GM18508 (cell line): ENCODE data around the gene ASIP.
"Not testable (repeated sequence)": the region's sequence is repeated elsewhere in the genome, so short reads cannot be mapped to it uniquely, and the experiment has no call there.

ENCODE experiments used
- ATAC-seq: cut with Tn5 transposase; IDR thresholded peaks from one replicate; pipeline ENCODE4 v1.9.1; 2021; ENCODE audit warnings: moderate number of reproducible peaks; ENCODE audit not compliant: insufficient read depth, unreplicated experiment

ASIP gene, protein sequence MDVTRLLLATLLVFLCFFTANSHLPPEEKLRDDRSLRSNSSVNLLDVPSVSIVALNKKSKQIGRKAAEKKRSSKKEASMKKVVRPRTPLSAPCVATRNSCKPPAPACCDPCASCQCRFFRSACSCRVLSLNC

DNA sequence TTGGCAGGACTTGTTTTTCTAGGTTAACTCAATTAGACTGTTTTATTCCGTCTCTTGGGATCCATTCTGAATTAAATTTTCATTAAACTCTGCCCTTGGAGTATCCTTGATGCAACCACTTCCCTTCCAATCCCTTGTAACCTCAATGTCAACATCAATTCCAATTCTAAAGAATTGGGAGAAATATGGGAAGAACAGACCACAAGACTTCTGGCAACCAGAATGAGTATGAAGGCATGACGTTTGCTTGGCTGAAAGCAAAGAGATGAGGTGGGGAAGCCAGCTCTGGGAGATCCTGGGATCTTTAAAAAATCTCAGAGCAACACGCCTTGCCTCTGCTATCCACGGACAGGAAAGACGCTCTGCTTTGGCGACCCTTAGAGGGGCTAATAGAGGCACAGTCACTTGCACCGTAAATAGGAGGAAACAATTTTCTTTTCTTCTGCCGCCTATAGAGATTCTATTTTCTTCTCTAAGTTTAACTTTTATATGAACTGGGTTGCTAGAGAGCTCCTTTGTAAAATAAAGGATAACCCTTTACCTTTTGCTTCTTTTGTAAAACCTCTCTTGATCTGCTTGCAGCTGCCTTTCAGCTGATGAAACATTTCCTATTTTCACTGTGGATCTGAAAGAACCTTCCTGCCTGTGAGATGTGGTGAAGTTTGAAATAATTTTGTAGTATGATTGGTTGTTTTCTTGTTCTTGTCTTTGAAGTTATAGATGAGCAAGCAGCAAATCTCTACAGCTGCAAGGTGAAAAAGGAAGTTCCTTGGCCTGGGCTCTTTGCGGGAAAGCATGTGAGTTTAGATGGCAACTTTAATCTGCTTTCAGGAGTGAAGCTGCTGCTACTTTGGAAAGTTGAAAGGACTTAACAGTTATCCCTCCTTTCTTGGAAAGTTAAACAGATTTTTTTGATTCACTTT, at the start of gene ASIP:
Gene ASIP, plus strand, starts transcription at position 731 of the 923 bp plus-strand sequence. CDS start 18,952 bp downstream, outside the sequence.
- ATAC-seq = no peak

DNA sequence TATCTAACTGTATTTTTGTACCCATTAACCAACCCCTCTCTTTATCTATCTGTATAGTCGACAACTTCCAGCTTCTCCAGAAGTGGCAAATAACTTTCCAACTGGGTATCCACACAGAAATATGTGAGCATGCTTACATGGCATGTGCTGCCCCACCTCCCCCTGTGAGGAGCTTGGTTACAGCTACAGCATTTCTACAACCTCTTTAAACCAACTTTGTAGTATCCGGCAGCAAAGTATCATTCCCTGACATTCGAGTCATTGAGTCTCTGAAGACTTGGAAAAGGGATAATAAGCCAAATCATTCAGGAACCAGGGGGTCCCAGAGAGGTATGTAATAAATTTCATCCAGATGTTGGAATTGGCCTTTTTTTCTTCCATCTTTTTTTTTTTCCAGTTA, 48.2 kb upstream of the ASIP start:
- ATAC-seq = no peak

DNA sequence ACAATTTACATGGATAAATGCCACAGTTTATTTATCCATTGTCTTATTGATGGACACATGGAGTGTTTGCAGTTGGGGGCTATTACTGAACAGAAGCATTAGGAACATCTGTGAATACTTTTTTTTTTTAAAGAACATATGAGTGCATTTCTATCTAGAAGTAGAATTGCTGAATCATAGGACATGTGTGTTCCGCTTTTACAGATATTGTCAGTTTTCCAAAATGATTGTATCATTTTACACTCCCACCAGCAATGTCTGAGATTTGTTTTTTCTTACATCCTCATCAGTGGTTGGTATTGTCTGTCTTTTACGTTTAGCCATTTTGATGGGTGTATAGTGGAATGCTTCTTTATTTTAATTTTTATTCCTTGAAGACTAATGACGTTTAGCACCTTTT, 42.0 kb upstream of the ASIP start:
- no peak for ATAC-seq

DNA sequence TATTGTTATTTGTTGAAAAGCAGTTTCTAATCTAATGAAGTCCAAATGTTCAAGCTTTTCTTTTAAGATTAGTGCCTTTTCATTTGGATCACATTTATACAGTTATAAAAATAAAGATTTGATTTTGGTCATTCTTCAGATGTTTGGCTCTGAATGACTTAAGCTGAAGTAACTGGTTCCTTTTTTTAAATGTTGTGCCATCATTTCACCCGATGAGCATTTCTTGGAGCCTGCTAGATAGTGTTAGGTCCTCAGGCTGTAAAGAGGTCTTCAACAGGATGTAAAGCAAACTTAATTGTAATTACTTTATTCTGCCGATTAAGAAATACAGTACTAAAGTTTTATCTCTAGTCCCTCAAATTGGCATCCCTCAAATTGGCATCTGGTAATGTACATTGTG, 41.2 kb upstream of the ASIP start:
- ATAC-seq = no peak

GRCh38 chr20:34201531-34201930, 39.7 kb upstream of the ASIP start:
- ATAC-seq = no peak

GRCh38 chr20:34205172-34205880, 35.9 kb upstream of the ASIP start:
- not testable (repeated sequence) for ATAC-seq

- ATAC-seq = no peak
These were observed 32.1 kb upstream of the ASIP start for GRCh38 chr20:34209111-34209510.

DNA sequence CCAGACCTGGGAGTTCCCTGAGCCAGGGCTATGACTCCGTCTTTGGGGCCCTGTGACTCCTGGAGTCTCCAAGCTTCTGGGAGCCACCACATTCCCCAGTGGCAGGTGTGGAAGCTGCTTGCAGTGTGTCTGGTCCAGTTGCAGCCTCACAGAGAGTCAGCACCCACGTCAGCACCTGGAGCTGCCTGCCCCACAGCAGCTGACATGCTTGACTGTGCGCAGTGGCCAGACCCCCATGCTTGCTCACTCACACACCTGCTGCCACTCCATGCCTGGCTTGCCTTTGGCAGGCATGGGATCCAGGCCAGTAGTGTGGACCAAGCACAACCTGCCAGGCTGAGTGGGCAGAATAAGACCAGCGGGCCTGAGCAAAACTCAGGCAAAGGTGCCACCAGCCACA, 31.0 kb upstream of the ASIP start:
- no peak for ATAC-seq

GRCh38 chr20:34211591-34211990, 29.6 kb upstream of the ASIP start:
- ATAC-seq = no peak

DNA sequence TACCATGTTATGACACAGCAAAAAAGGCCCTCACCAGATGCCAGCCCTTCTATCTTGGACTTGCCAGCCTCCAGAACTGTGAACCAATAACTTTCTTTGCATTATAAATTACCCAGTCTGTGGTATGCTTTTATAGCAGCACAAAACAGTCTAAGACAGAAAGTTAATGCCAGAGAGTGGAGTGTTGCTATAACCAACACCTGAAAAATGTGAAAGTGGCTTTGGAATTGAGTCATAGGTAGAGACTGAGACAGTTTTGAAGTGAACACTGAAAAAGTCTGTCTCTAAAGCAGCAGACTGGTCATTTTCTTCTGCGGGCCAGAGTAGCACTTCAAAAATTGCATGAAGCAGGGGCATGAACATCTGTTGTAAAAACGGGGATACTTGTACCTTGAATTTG, 28.0 kb upstream of the ASIP start:
- no peak for ATAC-seq

- ATAC-seq = no peak
These were observed 25.4 kb upstream of the ASIP start for GRCh38 chr20:34215711-34216381.

- ATAC-seq = no peak
These were observed 24.9 kb upstream of the ASIP start for GRCh38 chr20:34216382-34216742.

GRCh38 chr20:34220561-34220960, 20.7 kb upstream of the ASIP start:
- ATAC-seq = no peak

DNA sequence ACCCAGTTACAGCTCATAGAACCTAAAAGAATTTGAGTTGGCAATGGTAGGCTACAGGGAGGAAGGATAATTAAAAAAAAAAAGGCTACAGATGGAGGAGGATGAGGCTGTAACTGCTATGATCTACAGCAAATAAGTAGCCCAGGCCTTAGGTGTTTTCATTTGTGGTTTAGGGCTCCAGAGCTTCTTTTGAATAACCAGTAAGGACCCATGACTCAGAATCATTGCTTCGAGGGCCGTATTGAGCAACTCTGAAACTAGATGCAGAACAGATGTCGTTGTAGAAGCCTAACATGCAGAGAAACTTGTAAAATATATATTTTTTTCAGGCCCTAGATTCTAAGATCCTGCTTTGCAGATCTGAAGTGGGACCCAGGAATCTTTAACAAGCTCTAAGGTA, 19.0 kb upstream of the ASIP start:
- ATAC-seq = no peak

DNA sequence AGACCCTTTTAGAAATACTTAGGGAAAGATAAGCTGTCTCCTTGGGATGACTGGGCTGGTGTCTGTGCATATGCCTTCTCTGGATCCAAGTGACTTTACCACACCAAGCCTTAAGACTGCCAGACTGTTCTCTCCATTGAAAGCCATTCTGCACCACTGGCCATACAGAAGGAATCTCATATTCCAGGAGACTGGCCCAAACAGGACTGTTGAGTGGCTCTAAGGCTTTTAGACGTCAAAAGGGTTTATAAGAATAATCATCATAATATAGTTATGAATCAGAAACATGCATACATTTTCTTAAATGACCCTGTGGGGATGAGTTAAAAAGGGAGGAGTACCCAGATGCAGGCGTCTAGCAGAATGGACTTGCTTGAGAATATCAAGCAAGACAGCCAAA, 17.0 kb upstream of the ASIP start:
- not testable (repeated sequence) for ATAC-seq

GRCh38 chr20:34231634-34232033, 9.6 kb upstream of the ASIP start:
- ATAC-seq = no peak

GRCh38 chr20:34232494-34233087, 8.6 kb upstream of the ASIP start:
- no peak for ATAC-seq

- ATAC-seq = no peak
These were observed 7.5 kb upstream of the ASIP start for GRCh38 chr20:34233687-34234086.

GRCh38 chr20:34235875-34236274, 5.3 kb upstream of the ASIP start:
- ATAC-seq = no peak

DNA sequence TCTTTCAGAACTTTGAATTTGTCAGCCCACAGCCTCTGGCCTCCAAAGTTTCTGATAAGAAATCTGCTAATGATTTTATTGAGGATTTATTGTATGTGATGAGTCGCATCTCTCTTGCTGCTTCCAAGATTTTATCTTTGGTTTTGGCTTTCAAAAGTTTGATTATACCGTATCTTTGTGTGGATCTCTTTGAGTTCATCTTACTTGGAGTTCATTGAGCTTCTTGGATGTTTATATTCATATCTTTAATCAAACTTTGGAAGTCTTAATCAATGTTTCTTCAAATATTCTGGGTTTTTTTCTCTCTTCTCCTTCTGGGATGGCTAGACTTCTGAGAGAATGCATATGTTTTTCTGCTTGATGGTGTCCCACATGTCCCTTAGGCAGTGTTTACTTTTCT, 3.3 kb upstream of the ASIP start:
- ATAC-seq = no peak
